Common myeloid progenitor, CD34-positive (primary cell): Measurements from ENCODE around the gene MCM7.
A peak's percentile ranks its signal among the peaks of the same experiment; 100 is the strongest.

Source experiments
- CTCF ChIA-PET: fragments of 350-600 bp; sonication (Branson Sonifier 250); formaldehyde crosslinking; loops from one replicate; lab custom pipeline; 2021; ENCODE audit warnings: antibody characterized with exemption; lab: Charles Lee
- POLR2A ChIA-PET: fragments of 350-600 bp; sonication (Branson Sonifier 250); formaldehyde crosslinking; loops from one replicate; lab custom pipeline; 2021; ENCODE audit warnings: antibody characterized with exemption; lab: Charles Lee
- DNase-seq, 3 donors: peaks; one replicate each; pipeline versions ENCODE4 v3.0.0 to v3.0.0-alpha.2; 2013
- H3K27ac ChIP-seq, 2 experiments: 1 replicate in 1 of 2; 2 replicates in 1 of 2; pipeline ENCODE4 v1.7.0; 2013; ENCODE audit warnings: inconsistent platforms in 2 of 2, low read length in 2 of 2, mild to moderate bottlenecking in 2 of 2, low read depth in 1 of 2, moderate library complexity in 1 of 2; ENCODE audit not compliant: severe bottlenecking in 2 of 2, insufficient read depth in 1 of 2, poor library complexity in 1 of 2
- H3K27me3 ChIP-seq, 5 experiments: replicated peaks in 2 of 5; 1 replicate in 3 of 5; 2 replicates in 2 of 5; pipeline versions ENCODE4 v1.6.1 to v1.7.0; 2013; ENCODE audit warnings: low read length in 4 of 5, mild to moderate bottlenecking in 2 of 5, moderate library complexity in 2 of 5, inconsistent platforms in 1 of 5; ENCODE audit not compliant: insufficient read depth in 5 of 5, control insufficient read depth in 4 of 5
- H3K36me3 ChIP-seq, 4 experiments: 1 replicate in 2 of 4; 2 replicates in 2 of 4; pipeline versions ENCODE4 v1.6.1 to v1.7.0; 2013; ENCODE audit warnings: low read length in 3 of 4, control low read depth in 1 of 4, mild to moderate bottlenecking in 1 of 4; ENCODE audit not compliant: control insufficient read depth in 4 of 4, insufficient read depth in 4 of 4
- H3K4me1 ChIP-seq, 4 experiments: 1 replicate in 3 of 4; 2 replicates in 1 of 4; pipeline versions ENCODE4 v1.6.1 to v1.7.1; 2013; ENCODE audit warnings: low read length in 3 of 4, mild to moderate bottlenecking in 3 of 4, control low read depth in 1 of 4, inconsistent platforms in 1 of 4, moderate library complexity in 1 of 4; ENCODE audit not compliant: control insufficient read depth in 4 of 4, insufficient read depth in 4 of 4; ENCODE audit errors: control extremely low read depth in 1 of 4
- H3K4me3 ChIP-seq, 7 experiments: 1 replicate in 4 of 7; 2 replicates in 3 of 7; pipeline versions ENCODE4 v1.5.1 to v1.7.0; 2013; ENCODE audit warnings: mild to moderate bottlenecking in 7 of 7, low read length in 6 of 7, moderate library complexity in 6 of 7, inconsistent platforms in 2 of 7, low read depth in 2 of 7, control low read depth in 1 of 7; ENCODE audit not compliant: insufficient read depth in 4 of 7, control insufficient read depth in 1 of 7; ENCODE audit errors: extremely low read depth in 1 of 7
- H3K9me3 ChIP-seq, 5 experiments: 1 replicate in 4 of 5; 2 replicates in 1 of 5; pipeline versions ENCODE4 v1.6.1 to v1.7.1; 2013; ENCODE audit warnings: low read length in 4 of 5, mild to moderate bottlenecking in 2 of 5, inconsistent platforms in 1 of 5, low read depth in 1 of 5, moderate library complexity in 1 of 5; ENCODE audit not compliant: control insufficient read depth in 4 of 5, insufficient read depth in 2 of 5; ENCODE audit errors: control extremely low read depth in 1 of 5
- WGBS: methylation state at CpG from one replicate; pipeline ENCODE4 v1.1.5; 2013; ENCODE audit not compliant: insufficient coverage; 5-methylcytosine and 5-hydroxymethylcytosine counted together

Gene MCM7

DNA sequence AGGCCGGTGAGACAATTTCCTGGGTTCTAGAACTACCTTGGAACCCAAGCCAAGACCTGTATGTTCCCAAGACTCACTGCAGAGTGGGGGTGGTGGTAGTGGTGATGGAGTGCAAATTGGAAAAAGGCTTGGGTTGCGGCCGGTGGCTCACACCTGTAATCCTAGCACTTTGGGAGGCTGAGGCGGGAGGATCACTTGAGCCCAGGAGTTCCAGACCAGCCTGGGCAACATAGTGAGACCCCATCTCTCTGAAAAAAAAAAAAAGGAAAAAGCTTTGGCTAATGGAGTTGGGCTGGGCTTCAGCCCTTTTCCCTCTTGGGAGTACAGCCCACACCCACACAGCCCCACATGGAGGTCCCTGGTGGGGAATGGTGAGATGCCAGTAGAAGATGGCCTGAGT is 4.3 kb upstream of the MCM7 start:
- Histone ChIP-seq H3K36me3 (peaks cover 6 to 65% (median 42%) of the 10 kb centered on the region in 4 experiments), H3K4me3 (no peak overlapping the region), H3K27ac (no peak overlapping the region), H3K27me3 (no peaks in the 10 kb centered on the region), H3K9me3 (no peaks in the 10 kb centered on the region), H3K4me1 (peaks cover 0 to 10% (median 6%) of the 10 kb centered on the region in 4 experiments)
- POLR2A ChIA-PET: no interaction called here
- WGBS: 100% methylated on average over 2 of the region's 4 CpGs
- CTCF ChIA-PET: no interaction called here
- no peak for DNase-seq

DNA sequence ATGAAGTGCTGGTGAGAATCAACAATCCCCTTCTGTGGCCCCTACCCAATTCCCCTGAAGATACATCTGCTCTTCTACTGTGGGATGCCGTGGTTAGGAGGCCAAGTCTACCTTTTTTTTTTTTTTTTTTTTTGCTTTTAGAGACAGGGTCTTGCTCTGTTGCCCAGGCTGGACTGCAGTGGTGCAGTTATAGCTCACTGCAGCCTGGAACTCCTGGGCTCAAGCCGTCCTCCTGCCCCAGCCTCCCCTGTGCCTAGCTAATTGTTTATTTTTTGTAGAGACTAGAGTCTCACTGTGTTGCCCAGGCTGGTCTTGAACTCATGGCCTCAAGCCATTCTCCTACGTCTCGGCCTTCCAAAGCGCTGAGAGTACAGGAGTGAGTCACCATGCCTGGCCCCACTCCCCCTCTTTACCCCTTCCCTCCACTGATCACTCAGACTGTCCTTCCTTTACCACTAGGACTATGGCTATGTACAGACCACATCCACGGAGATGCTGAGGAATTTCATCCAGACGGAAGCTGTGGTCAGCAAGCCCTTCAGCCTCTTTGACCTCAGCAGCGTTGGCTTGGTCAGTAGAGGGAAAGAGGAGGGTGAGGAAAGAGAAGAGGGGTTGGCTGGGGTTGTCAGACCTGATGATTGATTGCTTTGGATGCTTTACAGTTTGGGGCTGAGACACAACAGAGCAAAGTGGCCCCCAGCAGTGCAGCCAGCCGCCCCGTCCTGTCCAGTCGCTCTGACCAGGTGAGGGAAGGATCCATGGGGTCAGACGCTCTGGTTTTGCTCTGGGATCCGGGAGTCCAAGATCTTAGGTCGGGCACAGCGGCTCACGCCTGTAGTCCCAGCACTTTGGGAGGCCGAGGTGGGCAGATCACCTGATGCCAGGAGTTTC is 2.0 kb upstream of the MCM7 start:
- Histone ChIP-seq H3K4me3 (no peak overlapping the region), H3K9me3 (no peaks in the 10 kb centered on the region), H3K27me3 (no peaks in the 10 kb centered on the region), H3K4me1 (peaks cover 7 to 25% (median 15%) of the 10 kb centered on the region in 4 experiments), H3K36me3 (peaks cover 12 to 68% (median 41%) of the 10 kb centered on the region in 4 experiments), H3K27ac (no peak overlapping the region)
- 94% methylated on average over 14 of the region's 17 CpGs for WGBS
- DNase-seq: no peak
- CTCF ChIA-PET: interaction anchor here (1.6 kb wide), 1 partner anchor 29 kb away, joined by 7 read pairs; no protein-coding TSS in a partner anchor
- POLR2A ChIA-PET: interaction anchor here (1.4 kb wide), 1 partner anchor 21 kb away, joined by 6 read pairs; no protein-coding TSS in a partner anchor

DNA sequence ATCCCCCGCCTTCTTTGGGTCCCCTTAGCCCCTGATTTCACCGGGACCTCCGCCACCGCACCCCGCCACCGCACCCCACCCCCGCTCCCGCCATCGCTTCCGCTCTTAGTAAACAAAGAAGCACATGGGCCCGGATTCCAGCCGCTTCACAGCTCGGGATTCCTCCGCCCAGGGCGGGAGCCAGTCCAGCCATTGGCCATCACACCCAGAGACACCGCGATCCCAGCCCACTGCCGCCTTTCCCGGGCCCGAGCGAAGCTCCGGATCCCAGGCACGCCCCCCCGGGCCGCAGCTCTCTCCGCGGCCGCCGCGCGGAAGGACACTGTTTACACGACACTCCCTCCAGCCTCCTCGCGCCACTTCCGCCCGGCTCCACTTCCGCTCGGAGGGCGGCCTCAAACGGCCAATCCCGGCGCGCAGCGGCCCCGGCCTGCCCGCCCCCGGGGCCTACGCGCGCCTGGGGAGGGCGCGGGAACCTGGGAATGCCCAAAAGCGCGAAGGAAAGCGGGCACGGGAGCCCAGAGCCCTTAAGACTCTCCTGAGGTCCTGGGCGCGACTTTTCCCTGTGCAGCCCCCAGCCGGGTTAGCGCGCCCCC is 679 bp downstream of the MCM7 start:
- peaks cover 19 to 64% (median 42%) of the 10 kb centered on the region in 4 experiments for H3K36me3 ChIP-seq

DNA sequence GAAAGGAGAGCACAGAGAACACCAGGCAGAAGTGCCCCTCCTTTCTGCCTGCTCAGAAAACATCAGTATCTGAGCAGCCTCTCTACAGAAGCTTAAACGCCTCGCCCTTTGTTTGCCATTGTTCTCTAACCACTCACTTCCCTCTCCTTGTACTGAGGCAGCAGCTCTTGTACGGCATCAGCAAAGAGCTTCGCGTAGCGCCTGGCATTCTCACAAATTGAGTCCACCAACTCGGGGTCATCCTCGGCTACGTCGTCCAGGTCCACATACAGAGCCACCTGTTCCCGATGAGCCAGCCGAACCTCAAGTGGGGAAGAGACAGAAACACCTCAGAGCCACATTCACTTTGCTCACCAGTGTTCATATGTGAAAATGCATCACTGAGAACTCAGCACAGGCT is 1.7 kb downstream of the MCM7 start:
- no peak for DNase-seq
- Histone ChIP-seq H3K36me3 (peaks cover 24 to 65% (median 47%) of the 10 kb centered on the region in 4 experiments), H3K27me3 (no peaks in the 10 kb centered on the region), H3K4me3 (peak overlapping the region; percentile 34 to 93 (median 88)), H3K4me1 (peaks cover 7 to 25% (median 15%) of the 10 kb centered on the region in 4 experiments), H3K9me3 (no peaks in the 10 kb centered on the region), H3K27ac (peak overlapping the region; percentile 86 to 90)
- ChIA-PET POLR2A (no interaction called here), CTCF (interaction anchor here (1.4 kb wide), 1 partner anchor 25 kb away, joined by 3 read pairs; no protein-coding TSS in a partner anchor)
- 93% methylated on average over 11 of the region's 12 CpGs for WGBS

More for the DNA sequence above, 679 bp downstream of the MCM7 start:
- ChIA-PET CTCF (interaction anchor here (0.8 to 2.2 kb wide), 10 partner anchors 9 to 48 kb away, joined by 3 to 7 read pairs (median 4); partner anchors contain the start of gene COPS6), POLR2A (interaction anchor here (0.6 to 2.0 kb wide), 10 partner anchors 9 to 181 kb away, joined by 3 to 13 read pairs (median 4); partner anchors contain the start of genes COPS6, MBLAC1 and TRIM4)
- peak; percentile 94 to 96 (median 95) for DNase-seq
- H3K27ac ChIP-seq: peak overlapping the region; percentile 86 to 90
- H3K27me3 ChIP-seq: no peaks in the 10 kb centered on the region
- no peaks in the 10 kb centered on the region for H3K9me3 ChIP-seq
- peaks cover 7 to 25% (median 15%) of the 10 kb centered on the region in 4 experiments for H3K4me1 ChIP-seq
- H3K4me3 ChIP-seq: peak overlapping the region; percentile 56 to 93 (median 88)
- under 1% methylated on average over 50 of the region's 61 CpGs for WGBS

DNA sequence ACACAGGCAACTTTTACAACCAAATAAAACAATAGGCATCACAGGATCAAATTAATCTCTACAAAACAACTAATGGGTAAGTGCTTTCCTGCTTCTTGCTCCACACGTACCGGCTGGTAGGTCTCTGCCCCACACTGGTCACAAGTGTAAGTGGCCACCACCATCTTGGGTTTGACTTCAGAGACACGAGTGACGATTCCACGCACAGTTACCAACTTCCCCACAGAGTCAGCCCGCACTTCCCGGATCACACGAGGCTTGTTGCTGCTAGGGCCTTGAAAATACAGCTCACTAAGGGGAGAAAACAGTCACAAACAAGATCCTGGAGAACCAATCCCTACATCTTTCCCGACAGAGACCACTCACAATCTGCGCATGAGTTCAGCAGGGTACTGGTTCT is 2.3 kb downstream of the MCM7 start:
- ChIA-PET CTCF (interaction anchor here (0.6 kb wide), 1 partner anchor 51 kb away, joined by 3 read pairs; no protein-coding TSS in a partner anchor), POLR2A (no interaction called here)
- 91% methylated on average over 7 of the region's 10 CpGs for WGBS
- H3K36me3 ChIP-seq: peaks cover 28 to 66% (median 51%) of the 10 kb centered on the region in 4 experiments
- peak overlapping the region in 2 of 7 experiments; percentile 45 to 89 for H3K4me3 ChIP-seq
- H3K9me3 ChIP-seq: no peaks in the 10 kb centered on the region
- no peak for DNase-seq
- peak overlapping the region; percentile 86 to 90 for H3K27ac ChIP-seq
- no peaks in the 10 kb centered on the region for H3K27me3 ChIP-seq
- peaks cover 7 to 25% (median 15%) of the 10 kb centered on the region in 4 experiments for H3K4me1 ChIP-seq

DNA sequence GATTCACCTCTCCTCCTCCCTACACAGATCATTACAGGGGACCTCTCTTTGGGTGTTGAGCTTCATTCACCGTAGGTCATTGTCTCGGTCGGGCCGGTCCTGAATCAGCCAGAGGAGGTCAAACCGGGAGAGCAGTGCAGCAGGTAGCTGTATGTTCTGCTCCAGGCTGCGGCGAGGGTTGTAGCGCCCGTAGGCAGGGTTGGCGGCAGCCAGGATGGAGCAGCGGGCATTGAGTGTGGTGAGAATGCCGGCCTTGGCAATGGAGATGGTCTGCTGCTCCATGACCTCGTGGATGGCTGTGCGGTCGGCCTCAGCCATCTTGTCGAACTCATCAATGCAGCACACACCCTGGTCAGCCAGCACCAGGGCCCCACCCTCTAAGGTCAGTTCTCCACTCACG is 5.5 kb downstream of the MCM7 start:
- Histone ChIP-seq H3K4me3 (no peak overlapping the region), H3K27me3 (no peaks in the 10 kb centered on the region), H3K27ac (peak overlapping the region in 1 of 2 experiments; percentile 9), H3K36me3 (peaks cover 31 to 91% (median 75%) of the 10 kb centered on the region in 4 experiments), H3K4me1 (peaks cover 7 to 15% (median 9%) of the 10 kb centered on the region in 4 experiments), H3K9me3 (no peaks in the 10 kb centered on the region)
- over 99% methylated on average over 16 of the region's 17 CpGs for WGBS
- CTCF ChIA-PET: interaction anchor here (0.6 kb wide), 1 partner anchor 13 kb away, joined by 5 read pairs; no protein-coding TSS in a partner anchor
- POLR2A ChIA-PET: no interaction called here
- no peak for DNase-seq
